Measurements from ENCODE around the gene CARMIL1.

The CARMIL1 gene

DNA sequence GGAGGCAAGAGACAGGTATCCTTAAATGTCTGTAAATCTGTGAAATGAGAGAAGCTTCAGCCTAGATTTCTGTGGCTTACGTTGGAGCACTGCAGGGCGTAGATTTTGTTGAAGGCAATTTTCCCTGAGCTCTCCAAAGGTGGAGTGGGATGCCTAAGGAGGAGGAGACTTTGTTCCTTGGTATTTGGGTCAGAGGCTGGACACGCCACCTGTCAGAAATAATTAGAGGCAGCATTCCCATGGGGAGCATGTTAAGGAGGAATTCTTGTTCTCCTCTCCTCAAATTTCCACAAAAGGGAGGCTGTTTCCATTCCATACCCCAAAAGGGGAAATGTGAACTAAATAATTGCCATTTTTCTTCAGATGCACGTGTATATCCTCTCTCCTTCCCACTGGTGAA is 361.7 kb downstream of the CARMIL1 start:
- no peak for DNase-seq (ENCODE audit: low read depth in 2 of 2, low spot score in 1 of 2)

DNA sequence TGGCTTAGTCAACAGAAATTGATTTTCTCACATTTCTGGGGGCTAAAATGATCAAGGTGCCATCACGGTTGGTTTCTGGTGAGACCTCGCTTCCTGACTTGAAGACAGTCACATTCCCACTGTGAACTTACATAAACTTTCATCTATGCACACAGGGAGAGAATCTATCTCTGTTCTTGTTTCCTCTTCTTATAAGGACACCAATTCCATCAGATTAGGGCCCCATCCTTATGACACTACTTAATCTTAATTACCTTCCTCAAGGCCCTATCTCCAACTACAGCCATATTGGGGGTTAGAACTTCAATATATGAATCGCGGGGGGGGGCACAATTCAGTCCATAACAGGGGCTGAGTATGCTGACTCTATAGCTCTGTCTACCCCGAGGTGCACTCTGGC is 362.2 kb downstream of the CARMIL1 start:
- no peak for DNase-seq (ENCODE audit: low read depth in 2 of 2, low spot score in 1 of 2)

- DNase-seq (ENCODE audit: low read depth in 2 of 2, low spot score in 1 of 2), result no peak
Observed at GRCh38 chr6:25641940-25642666, 362.9 kb downstream of the CARMIL1 start.

GRCh38 chr6:25642667-25643328 is 363.6 kb downstream of the CARMIL1 start:
- DNase-seq (ENCODE audit: low read depth in 2 of 2, low spot score in 1 of 2), result no peak

- DNase-seq (ENCODE audit: low read depth in 2 of 2, low spot score in 1 of 2), result no peak
Observed at GRCh38 chr6:25645916-25646315, 366.7 kb downstream of the CARMIL1 start.

DNA sequence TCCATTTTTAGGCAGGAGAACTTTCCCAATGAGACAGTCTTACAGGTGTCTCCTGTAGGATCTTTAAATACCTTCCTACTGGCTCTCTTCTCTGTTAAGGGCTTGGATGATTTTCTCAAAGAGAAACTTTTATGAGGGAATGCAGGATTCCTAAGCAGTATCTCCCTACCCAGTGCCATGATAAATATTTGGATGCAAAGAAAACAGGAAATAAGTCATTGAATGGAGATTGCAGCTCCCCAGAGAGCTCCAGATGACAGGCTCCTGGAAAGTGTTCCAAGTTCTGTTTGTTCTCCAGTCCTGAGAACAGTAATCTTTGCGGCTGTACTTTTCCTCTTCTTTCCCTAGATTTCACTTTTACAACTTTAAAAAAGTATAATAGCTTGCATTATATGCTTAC is 370.4 kb downstream of the CARMIL1 start:
- no peak for DNase-seq (ENCODE audit: low read depth in 2 of 2, low spot score in 1 of 2)

DNA sequence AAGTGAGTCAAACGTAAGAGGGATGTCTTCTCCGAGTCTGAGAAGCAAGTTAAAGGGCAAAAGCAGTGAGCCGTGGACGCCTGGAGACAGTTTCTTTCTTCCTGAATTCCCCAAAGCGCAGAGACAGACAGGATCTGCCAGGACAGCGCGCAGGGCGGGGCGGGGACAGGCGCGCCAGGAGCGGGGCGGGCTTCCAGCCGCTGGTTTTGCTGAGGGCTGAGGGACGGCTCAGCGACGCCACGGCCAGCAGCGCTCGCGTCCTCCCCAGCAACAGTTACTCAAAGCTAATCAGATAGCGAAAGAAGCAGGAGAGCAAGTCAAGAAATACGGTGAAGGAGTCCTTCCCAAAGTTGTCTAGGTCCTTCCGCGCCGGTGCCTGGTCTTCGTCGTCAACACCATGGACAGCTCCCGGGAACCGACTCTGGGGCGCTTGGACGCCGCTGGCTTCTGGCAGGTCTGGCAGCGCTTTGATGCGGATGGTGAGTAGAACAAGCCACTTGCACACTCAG is 372.9 kb downstream of the CARMIL1 start, which contains the start of gene SCGN:
Gene SCGN (plus strand): TSS at position 209 of the 509 bp plus-strand sequence. CDS start 189 bp downstream, at position 398.
- no peak for DNase-seq (ENCODE audit: low read depth in 2 of 2, low spot score in 1 of 2)

GRCh38 chr6:25655723-25656122 is 376.5 kb downstream of the CARMIL1 start:
- DNase-seq (ENCODE audit: low read depth in 2 of 2, low spot score in 1 of 2), result no peak

GRCh38 chr6:25659633-25660368 is 380.6 kb downstream of the CARMIL1 start:
- no peak for DNase-seq (ENCODE audit: low read depth in 2 of 2, low spot score in 1 of 2)

DNA sequence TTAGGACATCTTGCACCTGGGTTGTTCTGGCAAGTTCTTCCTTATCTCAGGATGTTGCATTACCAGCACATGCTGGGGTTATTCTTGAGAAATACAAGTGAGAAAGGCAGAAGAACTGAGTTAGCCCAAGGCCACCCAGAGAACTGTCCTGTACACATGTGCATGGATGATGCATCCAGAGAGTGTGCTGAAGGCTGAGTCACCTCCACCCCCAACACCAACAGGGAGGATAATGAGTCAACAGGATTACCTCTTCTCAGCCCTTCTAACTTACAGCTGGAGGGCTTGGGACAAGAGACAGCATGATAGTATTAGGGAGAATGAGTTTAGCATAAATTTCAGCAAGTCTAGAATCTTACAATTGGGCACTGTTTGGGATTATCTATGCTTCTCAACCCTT is 381.3 kb downstream of the CARMIL1 start:
- DNase-seq (ENCODE audit: low read depth in 2 of 2, low spot score in 1 of 2), result no peak

DNA sequence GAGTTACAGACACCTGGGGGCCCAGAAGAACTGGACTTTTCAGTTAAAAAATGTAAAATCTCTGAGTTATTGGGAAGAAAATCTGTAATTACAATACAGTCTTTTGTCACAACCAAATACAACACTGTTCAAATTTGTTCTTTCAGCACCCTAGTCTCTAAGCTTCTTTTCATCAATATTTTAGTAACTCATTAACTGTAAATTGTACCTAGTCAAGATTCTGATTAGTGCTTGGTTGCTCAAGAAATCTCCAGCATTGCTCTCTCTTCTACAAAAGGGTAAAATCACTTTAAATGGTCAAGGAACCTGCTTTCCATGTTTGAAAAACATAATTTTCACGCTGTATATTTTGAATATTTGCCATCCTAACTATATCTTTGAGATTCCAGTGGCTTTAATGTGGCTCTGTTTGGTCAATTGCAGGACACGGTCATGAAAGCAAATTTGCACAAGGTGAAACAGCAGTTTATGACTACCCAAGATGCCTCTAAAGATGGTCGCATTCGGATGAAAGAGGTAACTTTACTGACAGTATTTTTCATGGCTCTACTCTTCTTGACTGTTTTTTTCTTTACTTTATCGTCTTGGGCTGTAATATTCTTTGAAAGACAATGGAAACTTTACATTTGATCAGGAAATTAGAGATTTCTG is 382.1 kb downstream of the CARMIL1 start:
- no peak for DNase-seq (ENCODE audit: low read depth in 2 of 2, low spot score in 1 of 2)

GRCh38 chr6:25665455-25665854 is 386.3 kb downstream of the CARMIL1 start:
- DNase-seq (ENCODE audit: low read depth in 2 of 2, low spot score in 1 of 2), result no peak

GRCh38 chr6:25669413-25669812 is 390.2 kb downstream of the CARMIL1 start:
- no peak for DNase-seq (ENCODE audit: low read depth in 2 of 2, low spot score in 1 of 2)

Measured in stimulated activated CD8-positive, alpha-beta memory T cell treated with anti-CD3 and anti-CD28 coated beads, Interleukin-4, amount 100 ng/mL, for 1 hour (primary cell).